Keratinocyte (primary cell): Measurements from ENCODE around the gene RNASE7.

Experiments used
- EZH2 ChIP-seq: IDR thresholded peaks from one replicate; pipeline ENCODE4 v1.6.1; 2012; ENCODE audit warnings: inconsistent platforms, mild to moderate bottlenecking, low read length, moderate library complexity
- TF ChIP-seq, protein P1 (sequence below), 3 experiments: IDR thresholded peaks in 1 of 3; conservative IDR thresholded peaks in 1 of 3; optimal IDR thresholded peaks in 1 of 3; 2 replicates in 2 of 3; 3 replicates in 1 of 3; pipeline versions ENCODE3 to v1.5.1; 2011; ENCODE audit warnings: low read length in 3 of 3, mild to moderate bottlenecking in 3 of 3, moderate library complexity in 2 of 3, control low read depth in 1 of 3, inconsistent platforms in 1 of 3; ENCODE audit not compliant: insufficient read depth in 2 of 3; ENCODE audit errors: extremely low read depth in 1 of 3

DNA sequence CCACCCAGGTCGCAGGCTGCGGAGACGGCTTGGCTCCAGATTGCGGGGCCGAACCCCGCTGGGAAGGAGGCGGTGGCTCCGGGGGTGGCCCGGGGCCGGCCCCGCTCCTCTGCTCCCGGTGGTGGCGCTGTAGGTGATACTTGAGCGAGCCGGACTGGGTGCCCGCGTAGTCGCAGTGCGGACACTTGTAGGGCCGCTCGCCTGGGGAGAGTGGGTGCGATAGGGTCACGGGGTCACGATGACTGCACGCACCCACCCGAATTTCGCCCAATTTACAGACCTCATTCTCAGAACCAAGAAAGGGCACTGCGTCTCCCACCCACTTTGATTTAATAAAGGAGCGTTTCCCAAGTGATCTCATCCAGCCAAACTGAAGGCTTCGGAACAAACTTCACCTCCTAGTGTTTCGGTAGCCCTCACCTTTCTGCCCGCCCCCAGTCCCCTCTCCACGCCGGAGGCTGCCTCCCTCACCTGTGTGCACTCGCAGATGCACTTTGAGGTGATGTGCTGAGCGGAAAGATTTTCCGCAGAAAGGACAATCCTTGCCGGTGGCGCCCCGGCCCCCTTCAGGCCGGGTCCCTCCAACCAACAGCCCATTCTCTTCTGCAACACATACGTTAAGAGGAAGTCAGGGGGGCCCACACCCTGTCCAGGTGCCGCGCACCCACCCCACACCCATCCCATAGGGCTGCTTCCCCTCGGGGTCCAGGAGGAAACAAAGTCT, 48.9 kb downstream of the RNASE7 start:
- TF ChIP-seq, protein P1, sequence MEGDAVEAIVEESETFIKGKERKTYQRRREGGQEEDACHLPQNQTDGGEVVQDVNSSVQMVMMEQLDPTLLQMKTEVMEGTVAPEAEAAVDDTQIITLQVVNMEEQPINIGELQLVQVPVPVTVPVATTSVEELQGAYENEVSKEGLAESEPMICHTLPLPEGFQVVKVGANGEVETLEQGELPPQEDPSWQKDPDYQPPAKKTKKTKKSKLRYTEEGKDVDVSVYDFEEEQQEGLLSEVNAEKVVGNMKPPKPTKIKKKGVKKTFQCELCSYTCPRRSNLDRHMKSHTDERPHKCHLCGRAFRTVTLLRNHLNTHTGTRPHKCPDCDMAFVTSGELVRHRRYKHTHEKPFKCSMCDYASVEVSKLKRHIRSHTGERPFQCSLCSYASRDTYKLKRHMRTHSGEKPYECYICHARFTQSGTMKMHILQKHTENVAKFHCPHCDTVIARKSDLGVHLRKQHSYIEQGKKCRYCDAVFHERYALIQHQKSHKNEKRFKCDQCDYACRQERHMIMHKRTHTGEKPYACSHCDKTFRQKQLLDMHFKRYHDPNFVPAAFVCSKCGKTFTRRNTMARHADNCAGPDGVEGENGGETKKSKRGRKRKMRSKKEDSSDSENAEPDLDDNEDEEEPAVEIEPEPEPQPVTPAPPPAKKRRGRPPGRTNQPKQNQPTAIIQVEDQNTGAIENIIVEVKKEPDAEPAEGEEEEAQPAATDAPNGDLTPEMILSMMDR (optimal IDR thresholded peaks at IDR 0.05 in 1 of 3, IDR thresholded peaks at IDR 0.05 in 1 of 3, conservative IDR thresholded peaks at IDR 0.05 in 1 of 3; ENCODE audit: extremely low read depth in 1 of 3, insufficient read depth in 2 of 3, low read length in 3 of 3): no peak
- no peak for TF ChIP-seq EZH2
